A673 (cell line): ENCODE data around the gene NAXE.

Experiments
- EZH2 ChIP-seq: fragments of 200-600 bp; sonication (generic); IDR thresholded peaks from 2 replicates; pipeline ENCODE4 v1.6.1; 2017; ENCODE audit warnings: borderline replicate concordance, low read depth, mild to moderate bottlenecking, mixed read lengths, antibody characterized with exemption, low read length; ENCODE audit not compliant: poor library complexity, severe bottlenecking
- TF ChIP-seq, protein P1 (sequence below): fragments of 300-800, 200-600 bp; sonication (generic); conservative IDR thresholded peaks from 2 replicates; pipeline ENCODE4 v1.5.1; 2017; ENCODE audit warnings: low read depth, mild to moderate bottlenecking, antibody characterized with exemption, low read length, moderate library complexity, mixed read lengths

DNA sequence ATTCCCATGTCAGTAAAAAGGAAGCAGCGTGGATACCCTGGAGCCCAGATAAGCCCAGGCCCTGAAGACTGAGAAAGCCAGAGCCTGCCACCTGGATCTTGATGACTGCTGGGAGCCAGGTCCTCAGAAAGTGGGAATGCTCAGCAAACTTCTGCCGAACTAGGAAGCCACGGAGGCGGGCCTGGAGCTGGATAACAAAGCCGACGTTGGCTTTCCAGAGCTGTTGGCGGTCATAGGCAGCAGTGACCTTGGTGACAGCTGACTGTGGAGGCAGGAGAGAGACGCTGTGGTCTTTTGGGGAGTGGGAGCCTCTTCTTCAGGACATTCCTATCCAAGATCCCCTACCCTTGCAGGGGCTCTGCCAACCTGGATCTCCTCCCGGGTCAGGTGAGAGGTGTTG lies 43.6 kb upstream of the NAXE start:
- TF ChIP-seq, protein P1, sequence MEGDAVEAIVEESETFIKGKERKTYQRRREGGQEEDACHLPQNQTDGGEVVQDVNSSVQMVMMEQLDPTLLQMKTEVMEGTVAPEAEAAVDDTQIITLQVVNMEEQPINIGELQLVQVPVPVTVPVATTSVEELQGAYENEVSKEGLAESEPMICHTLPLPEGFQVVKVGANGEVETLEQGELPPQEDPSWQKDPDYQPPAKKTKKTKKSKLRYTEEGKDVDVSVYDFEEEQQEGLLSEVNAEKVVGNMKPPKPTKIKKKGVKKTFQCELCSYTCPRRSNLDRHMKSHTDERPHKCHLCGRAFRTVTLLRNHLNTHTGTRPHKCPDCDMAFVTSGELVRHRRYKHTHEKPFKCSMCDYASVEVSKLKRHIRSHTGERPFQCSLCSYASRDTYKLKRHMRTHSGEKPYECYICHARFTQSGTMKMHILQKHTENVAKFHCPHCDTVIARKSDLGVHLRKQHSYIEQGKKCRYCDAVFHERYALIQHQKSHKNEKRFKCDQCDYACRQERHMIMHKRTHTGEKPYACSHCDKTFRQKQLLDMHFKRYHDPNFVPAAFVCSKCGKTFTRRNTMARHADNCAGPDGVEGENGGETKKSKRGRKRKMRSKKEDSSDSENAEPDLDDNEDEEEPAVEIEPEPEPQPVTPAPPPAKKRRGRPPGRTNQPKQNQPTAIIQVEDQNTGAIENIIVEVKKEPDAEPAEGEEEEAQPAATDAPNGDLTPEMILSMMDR, result no peak
- TF ChIP-seq EZH2, result no peak
